GM21723 (cell line): ENCODE data around the gene C16orf78.

ENCODE experiments used
- ATAC-seq: cut with Tn5 transposase; IDR thresholded peaks from one replicate; pipeline ENCODE4 v1.9.1; 2021; ENCODE audit warnings: mild to moderate bottlenecking, moderate library complexity; ENCODE audit not compliant: unreplicated experiment

The C16orf78 gene

DNA sequence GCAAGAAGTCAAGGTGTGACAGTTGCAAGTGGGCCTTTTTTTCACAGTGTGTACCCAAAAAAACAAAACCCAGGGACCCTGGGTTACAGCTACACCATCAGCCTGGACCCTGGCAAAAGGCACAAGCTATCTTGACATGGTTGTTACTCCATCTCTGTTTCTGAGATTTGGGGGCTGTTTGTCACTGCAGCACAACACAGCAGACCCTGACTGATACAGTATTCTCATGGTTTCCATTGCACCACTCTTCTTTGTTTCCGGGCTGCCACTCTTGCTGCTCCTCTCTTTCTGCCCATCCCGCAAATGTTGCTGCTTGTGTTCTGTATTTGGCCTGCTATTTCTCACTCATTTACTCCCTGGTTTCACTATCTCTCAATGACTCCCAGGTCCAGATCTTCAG, 55.2 kb downstream of the C16orf78 start:
- ATAC-seq: no peak

DNA sequence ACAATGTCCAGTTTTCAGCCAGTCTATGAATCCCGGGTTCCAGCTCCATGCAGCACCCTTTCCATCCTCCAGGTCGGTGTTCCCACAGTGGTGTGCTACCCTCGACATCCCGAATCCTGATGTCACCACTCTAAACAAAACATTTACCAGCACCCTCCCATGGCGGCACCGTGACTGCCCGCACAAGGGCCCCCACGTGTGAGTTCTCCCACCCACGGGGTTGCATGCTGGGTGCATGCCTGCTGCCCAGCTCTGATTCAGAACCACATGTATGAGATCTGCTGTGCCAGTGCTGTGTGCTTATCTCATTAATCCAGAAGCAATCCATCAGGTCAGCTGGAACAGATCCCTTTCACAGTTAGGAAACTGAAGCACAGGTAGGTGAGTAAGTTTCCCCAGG, 57.4 kb downstream of the C16orf78 start:
- ATAC-seq: no peak

DNA sequence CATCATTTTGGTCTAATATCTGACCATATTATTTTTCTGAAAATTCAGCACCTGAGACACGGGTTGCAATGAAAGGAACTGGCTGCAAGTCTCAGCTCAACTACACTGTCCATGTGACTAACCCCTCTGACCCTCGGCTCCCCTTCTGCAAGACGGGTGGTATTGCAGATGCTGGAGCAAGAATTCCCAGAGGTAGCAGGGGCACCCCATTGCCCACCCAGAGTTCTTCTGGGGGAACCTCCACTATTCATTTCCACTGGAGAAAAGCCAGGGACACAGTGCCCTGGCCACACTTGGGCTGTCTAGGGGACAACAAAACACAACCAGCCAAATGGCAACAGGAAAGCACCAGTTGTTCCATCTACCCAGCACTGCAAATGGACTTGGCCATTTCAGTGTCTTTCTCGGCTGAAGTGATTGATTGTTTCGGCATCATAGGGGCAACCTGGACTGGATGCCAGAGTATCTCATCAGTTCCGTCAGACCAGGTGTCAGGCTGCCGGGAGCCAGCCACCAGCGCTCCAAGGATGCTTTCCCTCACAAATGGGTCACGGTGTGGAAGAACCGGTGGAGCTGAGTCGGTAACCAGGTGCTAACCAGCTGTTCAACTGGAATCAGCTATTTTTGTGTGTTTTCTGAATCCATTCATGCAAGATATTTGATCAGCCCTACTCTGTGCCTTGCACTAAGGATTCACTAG, 58.1 kb downstream of the C16orf78 start:
- no peak for ATAC-seq

DNA sequence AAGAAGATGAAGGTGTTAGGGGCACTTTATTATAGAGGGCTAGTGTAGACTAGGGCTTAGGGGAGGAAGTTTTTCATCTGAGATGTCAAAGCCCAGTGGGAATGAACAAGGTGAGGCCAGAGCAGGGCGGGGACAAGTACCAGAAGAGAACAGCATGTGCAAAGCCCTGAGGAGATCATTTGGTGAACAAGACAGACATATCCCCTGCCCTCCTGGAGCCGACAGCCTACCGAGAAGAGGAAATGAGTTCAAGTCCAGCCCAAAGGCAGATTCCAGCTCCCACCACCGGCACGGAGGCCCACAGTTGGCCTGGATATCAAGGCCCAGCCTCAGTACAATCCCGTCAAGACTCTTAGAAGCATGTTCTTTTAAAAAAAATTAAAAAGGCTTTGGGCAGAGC, 61.1 kb downstream of the C16orf78 start:
- ATAC-seq: no peak

DNA sequence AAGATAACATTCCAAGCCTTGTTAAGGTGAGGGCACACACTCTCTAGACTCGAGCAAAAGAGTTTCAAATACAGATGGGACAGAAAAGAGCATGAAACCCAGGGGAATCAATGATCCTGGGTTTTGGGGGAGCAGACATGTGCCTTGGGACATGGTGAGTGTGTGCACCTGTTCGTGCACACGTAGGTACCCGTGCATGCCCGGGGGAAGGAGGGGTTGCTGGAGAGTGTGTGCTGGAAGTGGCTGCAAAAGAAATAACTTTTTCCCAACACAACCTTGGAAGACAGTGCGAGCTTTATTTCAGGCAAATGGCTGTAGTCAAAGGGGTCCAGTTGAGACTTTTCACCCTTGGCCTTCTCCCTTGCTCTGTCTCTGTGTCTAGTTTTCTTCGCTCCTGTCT, 62.6 kb downstream of the C16orf78 start:
- no peak for ATAC-seq

DNA sequence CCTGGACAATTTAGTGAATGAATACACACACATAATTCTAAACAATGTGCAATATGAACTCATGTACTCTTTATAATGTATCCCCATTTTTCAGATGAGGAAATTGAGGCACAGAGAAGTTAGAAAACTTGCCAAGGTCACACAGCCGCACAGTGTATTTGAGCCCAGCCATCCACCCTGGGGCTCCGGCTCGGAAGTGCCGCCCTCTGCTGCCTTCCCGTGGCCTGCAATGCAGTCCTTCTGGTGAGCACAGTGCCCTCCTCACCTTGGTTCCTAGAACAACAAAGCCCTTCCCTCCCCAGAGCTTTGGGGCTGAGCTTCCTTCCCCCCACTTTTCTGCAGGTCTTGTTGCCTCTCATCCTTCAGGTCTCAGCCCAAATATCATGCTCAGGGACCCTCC, 63.7 kb downstream of the C16orf78 start:
- no peak for ATAC-seq

DNA sequence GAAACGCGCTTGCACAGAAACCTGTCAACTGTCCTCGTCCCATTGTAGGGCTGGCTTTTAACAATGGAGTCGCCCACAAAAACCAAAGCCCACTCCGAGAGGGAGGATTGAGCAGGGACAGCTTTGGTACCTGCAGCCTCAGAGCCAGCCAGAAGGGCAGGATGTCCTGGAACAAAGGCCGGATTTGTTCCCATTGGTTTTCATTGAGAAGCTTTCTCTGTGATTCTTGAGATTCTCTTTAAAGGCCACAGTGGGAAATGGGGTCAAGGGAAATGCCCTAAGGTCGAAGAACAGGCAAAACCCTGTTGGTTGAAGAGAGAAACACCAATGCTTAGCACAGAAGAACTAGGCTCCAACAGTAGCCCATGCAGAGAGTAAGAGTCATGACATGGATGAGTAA, 65.4 kb downstream of the C16orf78 start:
- ATAC-seq: no peak

DNA sequence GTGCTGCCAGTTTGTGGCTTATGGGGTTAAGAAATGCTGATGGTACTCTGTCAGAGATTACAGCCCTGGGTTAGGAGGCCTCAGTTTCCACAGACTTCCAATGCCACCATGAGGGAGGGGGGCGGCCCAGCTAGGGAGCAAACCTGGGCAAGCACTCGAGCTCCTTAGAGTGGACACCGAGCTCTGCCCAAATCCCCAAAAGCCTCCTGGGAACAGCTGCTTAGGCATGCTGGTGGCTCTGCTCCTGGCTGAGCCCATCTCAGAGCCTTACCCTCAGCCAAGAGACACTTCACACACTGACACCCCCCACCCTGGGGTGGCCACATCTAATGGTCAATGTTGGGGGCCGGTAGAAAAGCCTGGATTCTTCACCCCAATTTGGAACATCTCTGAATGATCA, 66.1 kb downstream of the C16orf78 start:
- ATAC-seq: no peak

DNA sequence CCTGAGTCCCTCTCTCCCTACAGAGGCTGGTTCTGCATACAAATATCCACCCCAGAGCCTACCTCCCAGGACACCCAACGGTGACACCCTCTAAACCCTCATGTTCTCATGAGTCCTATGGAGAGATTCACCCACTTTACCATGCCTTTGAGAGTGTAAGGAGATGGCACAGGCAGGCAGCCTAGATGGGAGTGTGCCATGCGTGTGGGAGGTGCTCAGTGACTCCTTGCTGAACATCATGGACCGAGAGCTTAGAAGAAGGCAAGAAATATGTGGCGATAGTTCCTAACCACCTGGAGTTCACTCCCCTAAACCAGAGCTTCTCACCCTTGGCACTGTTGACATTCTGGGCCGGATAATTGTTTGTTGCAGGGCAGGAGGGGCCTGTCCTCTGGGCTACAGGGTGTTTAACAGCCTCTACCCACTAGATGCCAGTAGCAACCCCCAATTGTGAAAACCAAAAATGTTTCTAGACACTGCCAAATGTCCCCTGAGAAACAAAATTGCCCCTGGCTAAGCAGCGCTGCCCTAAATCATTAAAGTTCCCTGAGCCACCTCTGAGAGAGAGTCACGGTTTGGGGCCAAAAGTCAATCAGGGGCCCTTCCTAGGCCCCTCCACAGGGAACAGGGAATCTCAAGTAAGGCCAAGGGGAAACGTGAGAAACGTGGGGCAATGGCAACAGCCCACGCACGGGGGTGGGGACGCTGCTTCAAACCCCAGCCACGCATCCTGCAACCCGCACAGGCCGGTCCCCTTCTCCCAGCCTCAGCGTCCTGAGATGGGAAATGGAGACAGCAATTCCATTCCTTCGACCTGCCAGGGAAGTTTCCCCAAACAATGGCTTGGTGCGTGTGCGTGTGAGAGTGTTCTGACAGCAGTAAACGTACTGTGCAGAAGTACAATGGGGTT, 66.8 kb downstream of the C16orf78 start:
- ATAC-seq: no peak

DNA sequence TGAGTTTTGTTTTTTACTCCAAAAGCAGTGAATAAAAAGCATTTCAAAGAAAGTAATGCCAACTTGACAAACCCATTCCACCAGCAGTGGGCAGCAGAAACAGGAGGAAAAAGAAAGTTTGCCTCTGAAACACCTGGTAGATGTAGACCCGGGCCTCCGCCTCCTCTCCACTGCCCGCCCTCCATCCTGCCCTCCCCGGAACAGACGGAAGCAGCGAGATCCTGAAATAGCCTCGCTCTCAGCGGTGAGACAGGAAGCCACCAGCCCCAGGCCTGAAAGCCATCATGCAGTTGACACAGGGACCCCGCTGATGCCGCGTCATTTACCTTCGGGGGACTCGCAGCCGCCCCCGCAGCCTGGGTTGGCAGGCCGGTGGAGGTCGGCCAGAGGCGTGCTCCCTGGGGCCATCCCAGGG, 67.8 kb downstream of the C16orf78 start:
- ATAC-seq: peak; percentile 99

DNA sequence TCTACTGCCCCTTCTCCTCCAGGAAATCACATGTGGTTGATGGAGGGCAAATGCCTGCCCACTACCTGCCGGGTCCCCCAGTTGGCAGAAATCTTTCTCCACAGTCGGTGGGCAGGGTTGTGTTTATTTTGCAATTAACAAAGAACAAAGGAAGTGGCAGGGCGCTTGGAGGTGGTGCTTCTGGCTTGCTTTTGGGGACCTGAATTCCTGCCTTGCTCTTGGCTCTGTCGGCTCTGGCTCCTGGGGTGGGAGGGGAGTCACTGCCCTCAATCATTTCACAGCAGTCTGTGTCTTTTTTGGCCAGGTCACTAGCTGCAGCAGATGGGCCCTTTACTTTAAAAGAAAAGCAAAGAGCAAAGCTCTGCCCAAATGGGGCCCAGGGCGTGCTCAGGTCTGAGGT, 69.2 kb downstream of the C16orf78 start:
- no peak for ATAC-seq

DNA sequence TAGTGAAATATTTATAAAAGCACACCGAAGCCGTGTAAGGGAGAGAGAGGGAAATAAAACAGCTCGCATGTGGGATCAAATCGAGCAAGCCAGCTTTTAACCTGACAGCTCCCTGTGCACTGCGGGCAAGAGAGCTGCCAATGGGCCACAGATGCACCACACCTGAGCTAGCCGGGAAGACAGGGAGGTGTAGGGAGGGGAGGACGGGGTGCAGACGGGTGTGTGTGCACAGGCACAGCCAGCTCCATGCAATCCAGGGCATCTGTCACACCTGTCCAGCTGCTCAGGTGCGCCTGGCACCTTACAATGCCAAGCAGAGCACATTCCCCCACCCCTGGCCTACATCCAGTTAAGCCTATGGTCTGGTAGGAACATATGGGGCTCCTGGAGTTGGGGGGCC, 70.0 kb downstream of the C16orf78 start:
- ATAC-seq: no peak

DNA sequence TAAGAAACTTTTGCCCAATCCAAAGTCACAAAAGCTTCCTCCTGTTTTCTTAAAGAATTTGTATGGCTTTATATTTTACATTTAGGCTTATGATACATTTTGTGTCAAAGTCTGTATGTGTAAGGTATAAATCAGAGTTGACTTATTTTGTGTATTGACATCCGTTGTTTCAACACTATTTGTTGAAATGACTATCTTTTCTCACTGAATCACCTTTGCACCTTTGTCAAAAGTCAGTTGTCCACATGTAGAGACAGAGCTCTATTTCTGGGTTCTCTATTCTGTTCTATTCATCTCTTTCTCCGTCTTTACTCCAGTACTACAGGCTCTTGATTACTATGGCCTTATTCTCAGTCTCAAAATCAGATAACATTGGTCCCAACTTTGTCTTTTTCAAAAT, 73.2 kb downstream of the C16orf78 start:
- no peak for ATAC-seq
